Kidney (tissue), 14 donors: ENCODE results near the gene COPE. TPM values are rescaled to one million over a fixed set of nuclear protein-coding genes. Genes with fewer than 3 reads are reported as not detected.

Experiments used
- DNase-seq, 5 donors: peaks; one replicate each; pipeline ENCODE4 v3.0.0-alpha.2; 2013 to 2020
- FAIRE-seq: peaks from 2 replicates; lab custom pipeline; 2012; peaks lifted over from hg19 to GRCh38; lab: Jason Lieb, UNC
- H3K27ac ChIP-seq, 2 donors: one replicate each; pipeline ENCODE4 v1.7.0; 2013; ENCODE audit warnings: low read depth in 2 of 2, low read length in 2 of 2, inconsistent platforms in 1 of 2
- H3K27me3 ChIP-seq: one replicate; pipeline ENCODE4 v1.7.1; 2013; ENCODE audit warnings: low read length, inconsistent platforms; ENCODE audit not compliant: control insufficient read depth, insufficient read depth
- H3K36me3 ChIP-seq, 3 donors: one replicate each; pipeline versions ENCODE4 v1.7.0 to v1.7.1; 2013; ENCODE audit warnings: low read length in 3 of 3, control low read depth in 1 of 3, inconsistent platforms in 1 of 3; ENCODE audit not compliant: insufficient read depth in 3 of 3, control insufficient read depth in 2 of 3
- H3K4me1 ChIP-seq, 3 donors: one replicate each; pipeline versions ENCODE4 v1.7.0 to v1.7.1; 2013; ENCODE audit warnings: low read length in 3 of 3, inconsistent platforms in 1 of 3, low read depth in 1 of 3; ENCODE audit not compliant: control insufficient read depth in 2 of 3, insufficient read depth in 2 of 3
- H3K4me3 ChIP-seq, 3 donors: one replicate each; pipeline versions ENCODE4 v1.7.0 to v1.8.1; 2013; ENCODE audit warnings: low read length in 3 of 3, control low read depth in 1 of 3, inconsistent platforms in 1 of 3
- H3K9ac ChIP-seq, 3 donors: one replicate each; pipeline versions ENCODE4 v1.7.0 to v1.7.1; 2013; ENCODE audit warnings: low read length in 3 of 3, control low read depth in 1 of 3, inconsistent platforms in 1 of 3
- H3K9me3 ChIP-seq, 3 donors: one replicate each; pipeline versions ENCODE4 v1.7.0 to v1.7.1; 2013; ENCODE audit warnings: low read length in 3 of 3, control low read depth in 1 of 3, inconsistent platforms in 1 of 3; ENCODE audit not compliant: control insufficient read depth in 2 of 3, insufficient read depth in 1 of 3
- intact Hi-C: fragments of 100-400 bp; cut with DNase I; formaldehyde crosslinking; loops from one replicate; pipeline ENCODE4 v1.11.1; 2022
- polyA plus RNA-seq: library from polyadenylated mRNA; stranded (reverse); fragments of 350-450 nt; fragmentation: Illumina TruSeq; extraction: RNeasy Lipid Tissue Mini Kit (QIAGEN cat#74804); gene quantifications from one replicate; pipeline ENCODE4 v1.2.3, GENCODE V29; 2014; ENCODE audit warnings: low read depth, low replicate concordance; ENCODE audit not compliant: insufficient read depth
- total RNA-seq: library from RNA; stranded (reverse); fragmentation: NEBNext Ultra II Directional; extraction: Animal tissue kit (Norgen Biotek cat#: 25700); gene quantifications from one replicate; pipeline ENCODE4 v1.2.1, GENCODE V29; 2021
- TF ChIP-seq, protein P1 (sequence below): IDR thresholded peaks from 3 replicates; pipeline ENCODE4 v1.5.1; 2012; ENCODE audit warnings: mild to moderate bottlenecking, moderate library complexity, borderline replicate concordance; ENCODE audit not compliant: insufficient read depth; ENCODE audit errors: extremely low read depth
- donor health status: control.
- donor health status: control.
- donor health status: control.
- donor health status: control.
- donor health status: control.
- donor health status: DM: yes; HTN: yes; CAD: no.
- donor health status: Normal renal cell carcinoma (clear cell type).

COPE gene
- total and polyA plus RNA-seq, 2 donors from 2014 or later = 166 to 263 TPM

GRCh38 chr19:18859676-18860301, 59.4 kb downstream of the COPE start:
- FAIRE-seq (no peak), DNase-seq (peak in 1 of 5 donors; percentile 56)
- intact Hi-C loops = no loop called here
- no peaks in the 10 kb centered on the region for H3K9me3 ChIP-seq
- TF ChIP-seq, protein P1, sequence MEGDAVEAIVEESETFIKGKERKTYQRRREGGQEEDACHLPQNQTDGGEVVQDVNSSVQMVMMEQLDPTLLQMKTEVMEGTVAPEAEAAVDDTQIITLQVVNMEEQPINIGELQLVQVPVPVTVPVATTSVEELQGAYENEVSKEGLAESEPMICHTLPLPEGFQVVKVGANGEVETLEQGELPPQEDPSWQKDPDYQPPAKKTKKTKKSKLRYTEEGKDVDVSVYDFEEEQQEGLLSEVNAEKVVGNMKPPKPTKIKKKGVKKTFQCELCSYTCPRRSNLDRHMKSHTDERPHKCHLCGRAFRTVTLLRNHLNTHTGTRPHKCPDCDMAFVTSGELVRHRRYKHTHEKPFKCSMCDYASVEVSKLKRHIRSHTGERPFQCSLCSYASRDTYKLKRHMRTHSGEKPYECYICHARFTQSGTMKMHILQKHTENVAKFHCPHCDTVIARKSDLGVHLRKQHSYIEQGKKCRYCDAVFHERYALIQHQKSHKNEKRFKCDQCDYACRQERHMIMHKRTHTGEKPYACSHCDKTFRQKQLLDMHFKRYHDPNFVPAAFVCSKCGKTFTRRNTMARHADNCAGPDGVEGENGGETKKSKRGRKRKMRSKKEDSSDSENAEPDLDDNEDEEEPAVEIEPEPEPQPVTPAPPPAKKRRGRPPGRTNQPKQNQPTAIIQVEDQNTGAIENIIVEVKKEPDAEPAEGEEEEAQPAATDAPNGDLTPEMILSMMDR = no peak
- H3K27ac ChIP-seq = no peak overlapping the region
- peaks cover 7 to 89% (median 42%) of the 10 kb centered on the region in 3 donors for H3K36me3 ChIP-seq
- no peaks in the 10 kb centered on the region for H3K27me3 ChIP-seq
- no peak overlapping the region for H3K9ac ChIP-seq
- H3K4me3 ChIP-seq = no peak overlapping the region
- peaks cover 0 to 2% (median 0%) of the 10 kb centered on the region in 3 donors for H3K4me1 ChIP-seq

DNA sequence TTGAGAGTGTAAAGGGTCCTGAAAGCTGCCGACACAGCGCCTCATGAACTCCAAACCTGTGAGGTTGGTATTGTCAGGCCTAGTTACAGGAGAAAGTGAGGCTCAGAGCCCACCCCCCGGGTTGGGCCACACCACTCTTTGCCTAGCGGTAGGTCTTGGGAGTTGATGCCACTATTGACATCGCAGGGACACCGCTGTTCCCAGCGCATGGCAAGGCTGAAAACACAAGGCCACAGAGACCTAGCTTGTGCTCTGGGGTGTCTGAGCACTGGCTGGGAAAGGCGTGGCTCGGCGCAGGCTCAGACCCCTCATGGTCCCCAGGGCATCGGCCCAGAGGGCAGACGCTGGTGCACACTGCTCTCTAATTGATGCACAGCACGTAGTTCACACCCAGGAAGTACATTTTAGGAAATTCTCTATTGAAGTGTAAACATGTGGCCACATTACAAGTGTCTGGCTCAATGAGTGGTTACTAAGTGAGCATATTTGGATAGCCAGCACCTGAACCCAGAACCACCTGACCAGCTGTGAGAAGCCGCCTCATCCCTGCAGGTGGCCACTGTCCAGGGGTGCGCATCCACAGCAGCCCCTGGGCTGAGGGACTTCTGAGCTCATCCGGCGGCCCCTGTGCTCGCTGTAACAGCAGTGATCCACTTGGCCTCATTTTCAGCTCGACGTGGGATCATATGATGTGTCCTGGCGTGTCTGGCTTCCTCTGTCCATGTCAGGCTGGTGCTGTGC, 60.1 kb downstream of the COPE start:
- Histone ChIP-seq H3K9me3 (no peaks in the 10 kb centered on the region), H3K9ac (no peak overlapping the region), H3K27ac (no peak overlapping the region), H3K4me3 (no peak overlapping the region), H3K4me1 (peaks cover 0 to 2% (median 0%) of the 10 kb centered on the region in 3 donors), H3K27me3 (no peaks in the 10 kb centered on the region), H3K36me3 (peaks cover 7 to 90% (median 46%) of the 10 kb centered on the region in 3 donors)
- intact Hi-C loops = no loop called here
- FAIRE-seq = no peak
- DNase-seq = no peak
- TF ChIP-seq, protein P1 = no peak

GRCh38 chr19:18857223-18857622, 62.0 kb downstream of the COPE start:
- peaks cover 7 to 89% (median 53%) of the 10 kb centered on the region in 3 donors for H3K36me3 ChIP-seq
- FAIRE-seq (no peak), DNase-seq (no peak)
- H3K9me3 ChIP-seq = no peaks in the 10 kb centered on the region
- TF ChIP-seq, protein P1 = no peak
- H3K4me1 ChIP-seq = peaks cover 0 to 2% (median 0%) of the 10 kb centered on the region in 3 donors
- intact Hi-C loops = no loop called here
- no peaks in the 10 kb centered on the region for H3K27me3 ChIP-seq
- H3K4me3 ChIP-seq = no peak overlapping the region
- no peak overlapping the region for H3K9ac ChIP-seq
- H3K27ac ChIP-seq = no peak overlapping the region
